Neuron (in vitro differentiated cells): ENCODE data around the gene FAM216A.
"Not testable (repeated sequence)": the region's sequence is repeated elsewhere in the genome, so short reads cannot be mapped to it uniquely, and the experiment has no call there.

Source experiments
- H2AFZ ChIP-seq: one replicate; pipeline ENCODE4 v1.6.1; 2013; ENCODE audit warnings: low read depth, mild to moderate bottlenecking, inconsistent platforms, low read length, moderate library complexity
- H3K27me3 ChIP-seq: one replicate; pipeline ENCODE4 v1.6.1; 2013; ENCODE audit warnings: low read length; ENCODE audit not compliant: insufficient read depth
- H3K36me3 ChIP-seq: one replicate; pipeline ENCODE4 v1.6.1; 2013; ENCODE audit warnings: low read length; ENCODE audit not compliant: insufficient read depth
- H3K4me1 ChIP-seq: one replicate; pipeline ENCODE4 v1.6.1; 2013; ENCODE audit warnings: low read length; ENCODE audit not compliant: insufficient read depth
- H3K4me3 ChIP-seq: 2 replicates; pipeline ENCODE4 v1.5.1; 2013; ENCODE audit warnings: mild to moderate bottlenecking, low read length, moderate library complexity
- H3K9me3 ChIP-seq: one replicate; pipeline ENCODE4 v1.6.1; 2013; ENCODE audit warnings: low read length

The FAM216A gene

DNA sequence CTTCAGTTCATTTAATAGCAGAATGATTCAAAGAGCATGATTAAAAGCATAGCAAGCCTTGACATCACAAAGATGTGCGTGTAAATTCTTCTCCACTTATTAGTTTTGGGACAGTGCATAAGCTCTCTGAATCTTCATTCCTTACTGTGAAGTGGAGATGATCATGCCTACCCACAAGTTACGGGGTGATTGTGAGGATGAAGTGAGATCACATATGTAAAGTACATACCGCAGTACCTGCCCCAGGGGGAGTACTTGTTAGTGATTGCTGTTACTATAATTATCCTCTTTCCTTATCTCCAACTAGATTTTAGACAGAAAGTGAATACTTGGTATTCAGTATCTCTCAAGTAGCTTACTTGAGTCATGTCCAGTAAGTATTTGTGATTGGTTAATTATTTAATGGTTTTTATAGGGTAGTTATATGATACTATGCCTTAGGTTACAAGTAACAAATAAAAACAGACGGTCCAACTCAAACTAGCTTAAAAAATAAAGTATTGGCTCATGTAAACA, 39.5 kb downstream of the FAM216A start:
- no peaks in the 10 kb centered on the region for H3K4me1 ChIP-seq
- no peak overlapping the region for H2AFZ ChIP-seq
- H3K9me3 ChIP-seq: no peaks in the 10 kb centered on the region
- no peak overlapping the region for H3K4me3 ChIP-seq
- no peaks in the 10 kb centered on the region for H3K36me3 ChIP-seq
- no peaks in the 10 kb centered on the region for H3K27me3 ChIP-seq

DNA sequence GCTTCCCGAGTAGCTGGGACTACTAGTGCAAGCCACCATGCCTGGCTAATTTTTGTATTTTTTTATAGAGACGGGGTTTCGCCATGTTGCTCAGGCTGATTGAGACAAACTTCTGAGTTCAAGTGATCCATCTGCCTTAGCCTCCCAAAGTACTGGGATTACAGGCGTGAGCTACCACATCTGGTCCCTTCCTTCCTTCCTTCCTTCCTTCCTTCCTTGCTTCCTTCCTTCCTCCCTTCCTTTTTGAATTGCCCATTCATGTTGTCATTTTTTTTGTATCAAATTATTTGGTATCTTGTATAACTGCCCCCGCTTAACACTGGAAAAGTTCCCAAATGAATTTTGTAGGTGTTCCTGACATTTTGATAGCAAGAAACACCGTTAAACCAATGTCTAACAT, 45.2 kb downstream of the FAM216A start:
- Histone ChIP-seq H2AFZ (no peak overlapping the region), H3K36me3 (no peaks in the 10 kb centered on the region), H3K4me3 (no peak overlapping the region), H3K9me3 (no peaks in the 10 kb centered on the region), H3K27me3 (no peaks in the 10 kb centered on the region), H3K4me1 (no peaks in the 10 kb centered on the region)

DNA sequence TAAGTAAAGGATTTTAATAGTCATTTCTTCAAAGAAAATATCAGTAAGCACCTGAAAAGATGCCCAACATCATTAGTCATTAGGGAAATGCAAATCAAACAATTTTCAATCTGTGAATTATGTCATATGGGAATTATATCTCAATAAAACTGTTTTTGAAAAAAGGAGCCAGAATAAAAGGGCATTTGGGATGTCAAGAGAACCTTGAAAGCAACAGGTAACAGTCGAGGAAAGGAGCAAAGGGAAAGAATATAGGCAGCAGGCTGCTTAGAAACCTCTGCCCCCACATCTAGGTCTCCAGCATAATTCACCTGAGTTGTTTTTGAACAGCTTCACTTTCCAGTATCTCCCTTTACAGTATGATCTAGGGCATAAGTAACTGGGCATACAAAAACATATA, 45.7 kb downstream of the FAM216A start:
- Histone ChIP-seq H3K9me3 (no peaks in the 10 kb centered on the region), H3K36me3 (no peaks in the 10 kb centered on the region), H3K4me3 (no peak overlapping the region), H3K4me1 (no peaks in the 10 kb centered on the region), H2AFZ (no peak overlapping the region), H3K27me3 (no peaks in the 10 kb centered on the region)

DNA sequence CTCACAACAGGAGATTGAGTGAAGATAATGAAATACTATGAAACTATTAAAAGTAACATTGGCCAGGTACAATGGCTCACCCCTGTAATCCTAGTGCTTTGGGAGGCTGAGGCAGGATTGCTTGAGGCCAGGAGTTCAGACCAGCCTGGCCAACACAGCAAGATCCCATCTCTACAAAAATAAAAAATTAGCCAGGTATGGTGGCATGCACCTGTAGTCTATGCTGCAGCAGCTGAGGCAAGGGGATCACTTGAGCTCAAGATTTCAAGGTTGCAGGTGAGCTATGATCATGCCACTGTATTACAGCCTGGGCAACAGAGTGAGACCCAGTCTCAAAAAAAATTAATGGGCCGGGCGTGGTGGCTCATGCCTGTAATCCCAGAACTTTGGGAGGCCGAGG, 48.4 kb downstream of the FAM216A start:
- no peak overlapping the region for H3K4me3 ChIP-seq
- no peaks in the 10 kb centered on the region for H3K36me3 ChIP-seq
- H3K4me1 ChIP-seq: no peaks in the 10 kb centered on the region
- H3K27me3 ChIP-seq: no peaks in the 10 kb centered on the region
- no peaks in the 10 kb centered on the region for H3K9me3 ChIP-seq
- no peak overlapping the region for H2AFZ ChIP-seq

DNA sequence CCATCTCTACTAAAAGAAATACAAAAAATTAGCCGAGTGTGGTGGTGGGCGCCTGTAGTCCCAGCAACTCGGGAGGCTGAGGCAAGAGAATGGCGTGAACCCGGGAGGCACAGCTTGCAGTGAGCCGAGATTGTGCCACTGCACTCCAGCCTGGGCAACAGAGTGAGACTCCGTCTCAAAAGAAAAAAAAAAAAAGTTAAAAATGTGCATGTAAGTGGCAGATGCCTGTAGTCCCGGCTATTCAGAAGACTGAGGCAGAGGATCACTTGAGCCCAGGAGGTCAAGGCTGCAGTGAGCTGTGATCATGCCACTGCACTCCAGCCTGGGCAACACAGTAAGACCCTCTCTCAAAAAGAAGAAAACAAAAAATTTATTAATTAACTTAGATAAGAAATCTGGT, 49.4 kb downstream of the FAM216A start:
- H2AFZ ChIP-seq, H3K9me3 ChIP-seq, H3K27me3 ChIP-seq, H3K4me3 ChIP-seq, H3K36me3 ChIP-seq, H3K4me1 ChIP-seq: not testable (repeated sequence)

DNA sequence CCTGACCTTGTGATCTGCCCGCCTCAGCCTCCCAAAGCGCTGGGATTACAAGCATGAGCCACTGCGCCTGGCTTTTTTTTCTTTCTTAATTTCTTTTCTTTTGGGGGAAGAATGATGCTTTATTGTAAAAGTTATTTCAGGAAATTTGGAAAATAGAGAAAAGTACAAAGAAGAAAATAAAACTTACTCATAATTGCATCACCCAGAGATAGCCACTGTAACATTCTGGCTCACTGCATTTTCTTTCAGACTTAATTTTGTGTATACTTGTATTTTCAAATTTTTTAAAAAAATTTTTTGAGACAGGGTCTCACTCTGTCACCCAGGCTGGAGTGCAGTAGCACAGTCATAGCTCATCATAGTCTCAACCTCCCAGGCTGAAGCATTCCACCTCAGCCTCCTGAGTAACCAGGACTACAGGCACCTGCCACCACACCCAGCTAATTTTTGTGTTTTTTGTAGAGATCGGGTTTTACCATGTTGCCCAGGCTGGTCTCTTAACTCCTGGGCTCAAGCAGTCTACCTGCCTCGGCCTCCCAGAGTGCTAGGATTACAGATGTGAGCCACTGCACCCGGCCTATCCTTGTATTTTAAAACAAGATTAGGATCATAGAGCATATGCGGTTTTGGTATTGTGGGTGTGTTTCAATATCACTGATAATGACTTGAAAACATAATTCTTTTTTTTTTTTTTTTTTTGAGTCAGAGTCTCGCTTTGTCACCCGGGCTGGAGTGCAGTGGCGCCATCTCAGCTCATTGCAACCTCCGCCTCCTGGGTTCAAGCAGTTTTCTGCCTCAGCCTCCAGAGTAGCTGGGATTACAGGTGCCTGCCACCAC, 52.4 kb downstream of the FAM216A start:
- not testable (repeated sequence) for H3K27me3 ChIP-seq, H3K36me3 ChIP-seq, H3K4me3 ChIP-seq, H2AFZ ChIP-seq, H3K4me1 ChIP-seq, H3K9me3 ChIP-seq

DNA sequence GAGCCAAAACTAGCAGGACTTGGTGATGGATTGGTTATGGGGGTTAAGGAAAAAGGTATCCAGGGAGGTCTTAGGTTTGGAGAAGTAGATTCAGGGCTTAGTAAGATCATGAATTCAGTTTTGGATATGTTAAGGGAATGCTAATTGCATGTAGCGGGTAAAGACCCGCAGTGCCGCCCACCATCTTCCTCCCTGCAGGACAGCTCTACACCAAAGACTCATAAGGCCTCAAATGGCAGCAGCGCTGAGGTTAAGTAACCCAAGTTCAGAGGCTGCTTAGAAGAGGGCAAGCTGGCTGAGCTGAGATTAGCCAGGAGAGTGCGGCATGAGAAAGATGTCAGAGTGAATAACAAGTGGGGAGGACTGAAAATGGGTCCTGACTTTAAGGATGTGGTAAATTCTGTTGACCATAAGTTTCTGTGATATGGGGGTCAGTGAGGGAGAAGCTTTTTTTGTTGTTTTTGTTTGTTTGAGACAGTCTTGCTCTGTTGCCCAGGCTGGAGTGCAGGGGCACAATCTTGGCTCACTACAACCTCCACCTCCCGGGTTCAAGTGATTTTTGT, 59.7 kb downstream of the FAM216A start:
- no peaks in the 10 kb centered on the region for H3K9me3 ChIP-seq
- no peaks in the 10 kb centered on the region for H3K27me3 ChIP-seq
- no peaks in the 10 kb centered on the region for H3K4me1 ChIP-seq
- H3K4me3 ChIP-seq: no peak overlapping the region
- H2AFZ ChIP-seq: no peak overlapping the region
- H3K36me3 ChIP-seq: no peaks in the 10 kb centered on the region

DNA sequence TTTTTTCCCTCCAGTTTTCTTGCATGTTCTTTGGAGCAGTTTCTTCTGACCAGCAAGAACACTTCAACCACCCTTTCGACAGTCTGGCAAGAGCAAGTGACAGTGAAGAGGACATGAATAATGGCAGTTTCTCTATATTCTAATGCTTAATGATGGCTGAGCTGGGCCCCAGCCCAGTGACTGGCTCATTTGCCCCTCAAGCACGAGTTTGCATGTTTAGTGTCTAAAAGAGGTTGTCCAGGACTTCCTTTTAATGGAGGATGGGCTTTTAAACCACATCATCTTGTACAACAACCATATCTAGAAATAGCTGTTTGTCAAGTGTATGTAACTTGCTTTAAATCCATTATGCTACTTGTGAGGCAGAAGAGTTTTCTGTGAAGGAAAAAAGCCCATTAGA, 61.9 kb downstream of the FAM216A start:
- Histone ChIP-seq H3K36me3 (peaks cover 3% of the 10 kb centered on the region), H3K9me3 (no peaks in the 10 kb centered on the region), H2AFZ (no peak overlapping the region), H3K4me1 (no peaks in the 10 kb centered on the region), H3K4me3 (no peak overlapping the region), H3K27me3 (no peaks in the 10 kb centered on the region)

DNA sequence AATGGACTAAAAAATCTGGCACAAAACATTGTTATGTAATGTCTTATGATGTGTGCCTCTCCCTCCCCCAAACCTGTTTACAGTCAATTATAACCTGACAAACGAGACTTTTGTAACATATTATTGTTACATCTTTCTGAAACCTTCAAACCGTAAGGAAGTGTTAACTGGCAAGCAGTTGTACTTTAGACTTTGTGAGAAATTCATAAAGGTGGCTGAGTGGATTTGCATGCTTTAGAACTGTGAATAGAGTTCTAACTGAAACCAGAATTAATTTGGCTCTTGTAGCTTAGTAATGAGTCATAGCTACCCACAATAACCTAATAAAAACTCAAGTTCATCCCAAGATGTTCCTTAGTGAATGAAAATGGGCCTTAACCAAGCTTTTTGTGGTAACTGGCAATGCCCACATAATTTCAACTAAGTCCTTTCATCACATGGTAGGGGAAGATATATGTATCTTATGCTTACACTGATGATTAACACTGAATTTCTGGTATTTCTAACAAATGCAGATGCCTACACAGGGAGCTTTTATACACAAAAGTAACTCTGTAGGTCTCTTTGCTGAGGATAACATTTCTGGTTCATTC, 63.2 kb downstream of the FAM216A start:
- no peaks in the 10 kb centered on the region for H3K27me3 ChIP-seq
- no peak overlapping the region for H3K4me3 ChIP-seq
- H3K9me3 ChIP-seq: no peaks in the 10 kb centered on the region
- H3K4me1 ChIP-seq: no peaks in the 10 kb centered on the region
- H2AFZ ChIP-seq: no peak overlapping the region
- peaks cover 12% of the 10 kb centered on the region for H3K36me3 ChIP-seq

DNA sequence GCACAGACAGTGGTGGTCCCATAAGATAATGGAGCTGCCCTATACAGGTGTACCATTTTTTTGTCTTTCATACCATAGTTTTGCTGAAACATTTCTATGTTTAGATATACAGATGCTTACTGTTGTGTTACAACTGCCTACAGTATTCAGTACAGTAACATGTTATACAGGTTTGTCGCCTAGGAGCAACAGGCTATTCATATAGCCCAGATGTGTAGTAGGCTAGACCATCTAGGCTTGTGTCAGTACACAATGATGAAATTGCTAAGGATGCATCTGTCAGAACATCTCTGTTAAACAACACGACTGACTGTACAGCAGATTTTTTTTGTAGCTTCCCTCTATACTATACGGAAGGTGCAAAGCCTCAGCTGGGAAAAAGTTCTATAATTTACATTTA, 64.0 kb downstream of the FAM216A start:
- Histone ChIP-seq H2AFZ (no peak overlapping the region), H3K4me1 (no peaks in the 10 kb centered on the region), H3K27me3 (no peaks in the 10 kb centered on the region), H3K36me3 (peaks cover 19% of the 10 kb centered on the region), H3K4me3 (no peak overlapping the region), H3K9me3 (no peaks in the 10 kb centered on the region)

DNA sequence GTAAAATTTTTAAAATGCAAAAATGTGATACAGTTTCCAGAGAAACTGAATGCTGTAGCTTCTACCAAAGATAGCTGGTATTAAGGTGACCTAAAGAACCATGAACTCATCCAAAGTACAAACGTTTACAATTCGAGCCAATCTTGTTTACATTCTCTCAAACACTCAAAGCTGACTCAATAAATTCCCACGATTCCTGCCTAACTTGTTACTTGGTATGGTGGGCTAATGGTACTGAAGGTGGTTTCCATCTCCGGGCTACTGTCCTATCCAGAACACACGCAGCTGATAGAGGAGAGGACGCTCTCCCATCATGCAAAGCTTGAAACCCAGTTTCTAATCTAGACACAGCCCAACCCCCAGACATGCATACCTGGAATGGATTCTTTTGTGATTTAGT, 65.0 kb downstream of the FAM216A start:
- no peaks in the 10 kb centered on the region for H3K9me3 ChIP-seq
- no peaks in the 10 kb centered on the region for H3K27me3 ChIP-seq
- peaks cover 28% of the 10 kb centered on the region for H3K36me3 ChIP-seq

DNA sequence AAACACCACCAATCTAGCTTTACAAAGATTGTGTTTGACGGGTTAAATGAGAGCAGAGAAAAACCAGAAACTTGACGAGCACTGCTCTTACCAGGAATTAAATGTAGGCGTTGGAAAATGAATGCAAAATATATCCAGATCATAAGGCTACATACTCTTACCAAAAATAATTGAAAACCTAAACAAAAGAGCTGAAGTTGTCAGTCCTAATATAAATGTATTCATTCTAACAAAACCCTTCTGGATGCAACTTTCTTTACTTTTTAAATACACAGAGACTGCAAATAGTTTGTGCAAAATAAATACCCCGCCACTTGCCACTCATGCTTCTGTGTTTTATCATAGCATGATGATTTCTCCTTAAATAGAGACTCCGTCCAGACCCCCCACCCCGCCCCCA, 66.2 kb downstream of the FAM216A start:
- Histone ChIP-seq H3K9me3 (no peaks in the 10 kb centered on the region), H3K27me3 (no peaks in the 10 kb centered on the region), H3K4me3 (no peak overlapping the region), H3K4me1 (no peaks in the 10 kb centered on the region), H3K36me3 (peaks cover 36% of the 10 kb centered on the region), H2AFZ (no peak overlapping the region)

More for the DNA sequence above, 65.0 kb downstream of the FAM216A start:
- Histone ChIP-seq H3K4me3 (no peak overlapping the region), H2AFZ (no peak overlapping the region), H3K4me1 (no peaks in the 10 kb centered on the region)

DNA sequence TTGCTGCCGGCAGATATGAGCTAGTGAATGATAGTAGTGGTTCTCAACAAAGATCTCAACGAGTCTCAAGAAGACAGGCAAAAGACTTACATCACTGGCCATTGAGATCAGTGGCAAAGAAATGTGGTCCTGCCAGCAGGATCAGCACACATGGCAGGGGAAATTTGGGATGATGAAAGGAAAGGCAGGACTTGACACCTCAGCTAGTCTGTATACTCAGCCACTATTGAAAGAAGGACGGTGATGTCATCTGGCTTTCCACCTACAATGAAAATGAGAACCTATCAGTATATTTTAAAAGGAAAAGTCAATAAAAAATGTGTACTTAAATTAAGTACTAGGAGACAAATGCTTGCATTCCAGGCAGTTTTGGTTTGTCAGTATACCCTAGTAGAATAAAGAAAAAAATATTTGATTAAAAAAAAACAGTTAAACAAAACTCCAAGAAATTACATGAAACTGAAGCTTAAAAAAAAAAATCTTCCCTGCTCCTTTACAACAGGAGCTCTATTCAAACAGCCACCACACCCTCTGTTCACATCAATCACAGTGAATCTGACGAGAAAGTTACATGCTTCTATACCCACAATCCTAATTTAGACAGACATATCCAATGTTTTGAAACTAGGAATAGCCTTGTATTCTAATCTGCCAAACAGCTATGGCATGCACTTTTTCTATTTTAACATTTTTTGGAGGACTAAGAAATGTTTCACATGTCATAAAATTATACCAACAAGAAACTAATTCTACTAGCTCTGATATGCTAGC, 68.4 kb downstream of the FAM216A start:
- Histone ChIP-seq H3K4me1 (no peaks in the 10 kb centered on the region), H3K9me3 (no peaks in the 10 kb centered on the region), H3K36me3 (peaks cover 36% of the 10 kb centered on the region), H3K27me3 (no peaks in the 10 kb centered on the region), H2AFZ (no peak overlapping the region), H3K4me3 (no peak overlapping the region)
